H1 (cell line): ENCODE data around the gene RGL3. TPM values are rescaled to one million over a fixed set of nuclear protein-coding genes. Genes with fewer than 3 reads are reported as not detected.

Source experiments
- CTCF ChIA-PET: fragments of 300-600 bp; sonication (Branson Sonifier 250); formaldehyde crosslinking; loops from one replicate; lab custom pipeline; 2021; ENCODE audit not compliant: partially characterized antibody; lab: Charles Lee
- POLR2A ChIA-PET: fragments of 300-600 bp; sonication (Branson Sonifier 250); formaldehyde crosslinking; loops from one replicate; lab custom pipeline; 2021; ENCODE audit warnings: inconsistent platforms; ENCODE audit not compliant: partially characterized antibody; lab: Charles Lee
- DNase-seq, 2 experiments: peaks; one replicate each; pipeline versions ENCODE4 v3.0.0 to v3.0.0-alpha.2; 2010 to 2022; ENCODE audit warnings: low spot score in 2 of 2, low read depth in 1 of 2, mixed read lengths in 1 of 2
- FAIRE-seq: peaks from 2 replicates; lab custom pipeline; 2011; peaks lifted over from hg19 to GRCh38; lab: Jason Lieb, UNC
- H2AFZ ChIP-seq: 2 replicates; pipeline ENCODE4 v1.8.1; 2012; ENCODE audit warnings: low read length, inconsistent platforms
- H2AK5ac ChIP-seq: 2 replicates; pipeline ENCODE4 v1.6.1; 2013; ENCODE audit warnings: low read depth, low read length
- H2BK120ac ChIP-seq: replicated peaks from 2 replicates; pipeline ENCODE3; 2013; ENCODE audit warnings: low read depth, low read length, inconsistent platforms
- H2BK12ac ChIP-seq: 2 replicates; pipeline ENCODE4 v1.6.1; 2013; ENCODE audit warnings: low read depth, low read length
- H2BK15ac ChIP-seq: 2 replicates; pipeline ENCODE4 v1.6.1; 2013; ENCODE audit warnings: low read length
- H2BK20ac ChIP-seq: 2 replicates; pipeline ENCODE4 v1.6.1; 2013; ENCODE audit warnings: low read length
- H2BK5ac ChIP-seq: 2 replicates; pipeline ENCODE4 v1.6.1; 2013; ENCODE audit warnings: low read depth, low read length
- H3K14ac ChIP-seq: 2 replicates; pipeline ENCODE4 v1.6.1; 2013; ENCODE audit warnings: inconsistent platforms; ENCODE audit not compliant: insufficient read length
- H3K18ac ChIP-seq: 2 replicates; pipeline ENCODE4 v1.6.1; 2013; ENCODE audit warnings: low read length; ENCODE audit errors: extremely low read depth
- H3K23ac ChIP-seq: 2 replicates; pipeline ENCODE4 v1.6.1; 2013; ENCODE audit warnings: inconsistent platforms; ENCODE audit not compliant: insufficient read length
- H3K23me2 ChIP-seq: 2 replicates; pipeline ENCODE4 v1.6.1; 2013; ENCODE audit warnings: low read depth, low read length
- H3K27ac ChIP-seq: 2 replicates; pipeline ENCODE4 v1.6.1; 2011; ENCODE audit warnings: low read depth, low read length, inconsistent platforms
- H3K27me3 ChIP-seq, 4 experiments: replicated peaks in 1 of 4; 1 replicate in 1 of 4; 2 replicates in 3 of 4; pipeline versions ENCODE4 v1.6.1 to v1.8.1; 2011 to 2013; ENCODE audit warnings: low read length in 3 of 4, mild to moderate bottlenecking in 3 of 4, inconsistent platforms in 2 of 4, mixed read lengths in 2 of 4, moderate library complexity in 1 of 4; ENCODE audit not compliant: control insufficient read depth in 3 of 4, insufficient read depth in 3 of 4; ENCODE audit errors: extremely low read depth in 1 of 4
- H3K36me3 ChIP-seq, 4 experiments: 2 replicates each; pipeline versions ENCODE4 v1.6.1 to v1.8.1; 2011 to 2013; ENCODE audit warnings: mild to moderate bottlenecking in 4 of 4, low read length in 3 of 4, moderate library complexity in 2 of 4, control low read depth in 1 of 4, inconsistent platforms in 1 of 4; ENCODE audit not compliant: insufficient read depth in 4 of 4, control insufficient read depth in 2 of 4
- H3K4ac ChIP-seq: replicated peaks from 2 replicates; pipeline ENCODE3; 2013; ENCODE audit warnings: low read length, low read depth, mixed read lengths, inconsistent platforms; ENCODE audit not compliant: insufficient read length
- H3K4me1 ChIP-seq, 4 experiments: replicated peaks in 1 of 4; 1 replicate in 1 of 4; 2 replicates in 3 of 4; pipeline versions ENCODE4 v1.6.1 to v1.8.1; 2011 to 2013; ENCODE audit warnings: low read length in 3 of 4, inconsistent platforms in 2 of 4, mixed read lengths in 1 of 4; ENCODE audit not compliant: insufficient read depth in 4 of 4, control insufficient read depth in 3 of 4
- H3K4me2 ChIP-seq, 2 experiments: 2 replicates each; pipeline versions ENCODE4 v1.6.1 to v1.8.1; 2011 to 2013; ENCODE audit warnings: low read depth in 2 of 2, low read length in 2 of 2, control low read depth in 1 of 2, inconsistent platforms in 1 of 2, mild to moderate bottlenecking in 1 of 2; ENCODE audit not compliant: insufficient read depth in 1 of 2
- H3K4me3 ChIP-seq, 4 experiments: fragments of 200-600, 300-600 bp in 1 of 4; sonication (generic), shearing (Covaris generic), sonication (Bioruptor Twin) in 1 of 4; 2 replicates each; pipeline versions ENCODE4 v1.5.1 to v1.8.1; 2011 to 2016; ENCODE audit warnings: low read length in 4 of 4, low read depth in 3 of 4, control low read depth in 2 of 4, inconsistent platforms in 2 of 4, mild to moderate bottlenecking in 2 of 4, mixed read lengths in 1 of 4, moderate library complexity in 1 of 4; ENCODE audit not compliant: insufficient read depth in 2 of 4; ENCODE audit errors: extremely low read depth in 1 of 4
- H3K56ac ChIP-seq: replicated peaks from 2 replicates; pipeline ENCODE3; 2013; ENCODE audit warnings: low read depth, mild to moderate bottlenecking, mixed read lengths, low read length, inconsistent platforms; ENCODE audit not compliant: insufficient read length
- H3K79me1 ChIP-seq: 2 replicates; pipeline ENCODE4 v1.6.1; 2013; ENCODE audit warnings: low read depth, low read length, control low read depth
- H3K79me2 ChIP-seq, 2 experiments: 2 replicates each; pipeline versions ENCODE4 v1.6.1 to v1.8.1; 2012 to 2013; ENCODE audit warnings: low read length in 2 of 2, mild to moderate bottlenecking in 2 of 2, inconsistent platforms in 1 of 2; ENCODE audit not compliant: insufficient read depth in 2 of 2, control insufficient read depth in 1 of 2
- H3K9ac ChIP-seq, 4 experiments: replicated peaks in 1 of 4; 1 replicate in 1 of 4; 2 replicates in 3 of 4; pipeline versions ENCODE4 v1.6.1 to v1.8.1; 2011 to 2013; ENCODE audit warnings: low read depth in 3 of 4, low read length in 3 of 4, control low read depth in 2 of 4, mild to moderate bottlenecking in 2 of 4, moderate library complexity in 2 of 4, inconsistent platforms in 1 of 4; ENCODE audit errors: extremely low read depth in 1 of 4
- H3K9me3 ChIP-seq, 2 experiments: 2 replicates each; pipeline versions ENCODE4 v1.6.1 to v1.8.1; 2012 to 2013; ENCODE audit warnings: mild to moderate bottlenecking in 2 of 2, moderate library complexity in 2 of 2, control low read depth in 1 of 2, inconsistent platforms in 1 of 2, low read depth in 1 of 2, low read length in 1 of 2, mixed read lengths in 1 of 2; ENCODE audit not compliant: insufficient read depth in 2 of 2
- H4K20me1 ChIP-seq, 2 experiments: replicated peaks in 1 of 2; 2 replicates each; pipeline versions ENCODE3 to v1.8.1; 2011 to 2013; ENCODE audit warnings: inconsistent platforms in 2 of 2, low read length in 2 of 2, mild to moderate bottlenecking in 1 of 2; ENCODE audit not compliant: insufficient read depth in 2 of 2, control insufficient read depth in 1 of 2
- H4K5ac ChIP-seq: 2 replicates; pipeline ENCODE4 v1.6.1; 2013; ENCODE audit warnings: low read length, low read depth, mixed read lengths, inconsistent platforms; ENCODE audit not compliant: insufficient read length
- H4K8ac ChIP-seq: 2 replicates; pipeline ENCODE4 v1.8.0; 2013; ENCODE audit warnings: mild to moderate bottlenecking, moderate library complexity, low read length, inconsistent platforms; ENCODE audit not compliant: insufficient read depth; ENCODE audit errors: extremely low read depth
- H4K91ac ChIP-seq: replicated peaks from 2 replicates; pipeline ENCODE3; 2013; ENCODE audit warnings: low read length, mixed read lengths, inconsistent platforms; ENCODE audit not compliant: insufficient read length
- JUND ChIP-seq: IDR thresholded peaks from 2 replicates; pipeline ENCODE4 v1.6.1; 2011; ENCODE audit warnings: mild to moderate bottlenecking, improper control_type of control experiment, low read length
- RFX5 ChIP-seq: IDR thresholded peaks from 2 replicates; pipeline ENCODE4 v1.6.1; 2011; ENCODE audit warnings: low read depth, low read length, improper control_type of control experiment, borderline replicate concordance
- WGBS, 2 experiments: shearing (Covaris generic) in 1 of 2; methylation state at CpG; one replicate each; pipeline versions ENCODE4 v1.1.6 to v1.1.7; 2013 to 2015; ENCODE audit warnings: low lambda C conversion rate in 2 of 2, mixed read lengths in 2 of 2, inconsistent platforms in 1 of 2, low coverage in 1 of 2, missing lambda C conversion rate in 1 of 2; ENCODE audit not compliant: insufficient replicate concordance in 2 of 2, insufficient coverage in 1 of 2, insufficient read length in 1 of 2; ENCODE audit errors: extremely low coverage in 1 of 2, missing lambda C conversion rate in 1 of 2; 5-methylcytosine and 5-hydroxymethylcytosine counted together
- polyA plus RNA-seq, 7 experiments: library from polyadenylated mRNA; depleted of rRNA in 3 of 7; stranded (reverse) in 5 of 7; unstranded in 2 of 7; fragments of >200 nt in 5 of 7; fragments of 200-250 nt in 2 of 7; gene quantifications; 1 replicate in 5 of 7; 2 replicates in 1 of 7; 4 replicates in 1 of 7; pipeline versions ENCODE4 v1.2.1 to v1.2.3, GENCODE V29; 2011 to 2013; ENCODE audit warnings: missing spikeins in 2 of 7, mixed read lengths in 2 of 7
- total RNA-seq: library from RNA; stranded (reverse); fragmentation: NEBNext Ultra II Directional; extraction: Animal tissue kit (Norgen Biotek cat#: 25700); gene quantifications from 2 replicates; pipeline ENCODE4 v1.2.1, GENCODE V29; 2021

RGL3 gene
- total and polyA plus RNA-seq, 2 of the 8 experiments (the other 6 are each of a cell fraction or from before 2014, with no cell fraction given) = 36.9 to 40.9 TPM

- Histone ChIP-seq H3K4me2 (no peak overlapping the region), H3K4me1 (peaks cover 0 to 7% (median 5%) of the 10 kb centered on the region in 4 experiments), H3K4ac (no peak overlapping the region), H2AFZ (no peak overlapping the region), H2AK5ac (no peak overlapping the region), H3K79me1 (no peaks in the 10 kb centered on the region), H3K56ac (no peak overlapping the region), H3K36me3 (peaks cover 0 to 3% (median 0%) of the 10 kb centered on the region in 4 experiments; a peak in 1 of 8 replicates), H3K79me2 (no peaks in the 10 kb centered on the region), H2BK120ac (no peak overlapping the region), H3K23ac (no peak overlapping the region)
- DNase-seq = no peak
- POLR2A ChIA-PET = interaction anchor here (1.0 to 1.8 kb wide), 4 partner anchors 9 to 17 kb away, joined by 3 to 7 read pairs (median 4); partner anchors contain the start of gene SWSAP1
- no peak for FAIRE-seq
- no peak for TF ChIP-seq RFX5
- no peak for TF ChIP-seq JUND
- TF ChIP-seq, all 59 proteins: peak for 0
- Histone ChIP-seq H3K23me2 (peaks cover 10% of the 10 kb centered on the region; the same call in 1 of the 2 replicates), H4K91ac (no peak overlapping the region), H4K8ac (no peak overlapping the region), H4K5ac (no peak overlapping the region), H3K27ac (no peak overlapping the region), H2BK15ac (no peak overlapping the region), H4K20me1 (no peaks in the 10 kb centered on the region), H2BK20ac (no peak overlapping the region), H3K4me3 (no peak overlapping the region), H2BK12ac (no peak overlapping the region), H3K14ac (no peak overlapping the region), H3K9ac (no peak overlapping the region), H3K27me3 (peaks cover 0 to 4% (median 2%) of the 10 kb centered on the region in 4 experiments; a peak in 3 of 7 replicates), H3K18ac (no peak overlapping the region), H3K9me3 (no peaks in the 10 kb centered on the region), H2BK5ac (no peak overlapping the region)
- CTCF ChIA-PET = interaction anchor here (1.0 to 1.2 kb wide), 3 partner anchors 11 to 17 kb away, joined by 3 to 5 read pairs (median 4); partner anchors contain the start of gene SWSAP1
- WGBS, 2 experiments = 88% methylated on average over 9 of the region's 10 CpGs; no CpG with 5 or more reads in 1 of the 2 experiments
Observed at GRCh38 chr19:11363881-11364280, 55.2 kb downstream of the RGL3 start.
